Fibroblast of the aortic adventitia (primary cell): Measurements from ENCODE around the gene DCLRE1B. TPM values are rescaled to one million over a fixed set of nuclear protein-coding genes. Genes with fewer than 3 reads are reported as not detected.
A peak's percentile ranks its signal among the peaks of the same experiment; 100 is the strongest.

Experiments used
- DNase-seq: peaks from one replicate; pipeline ENCODE4 v3.0.0-alpha.2; 2010; ENCODE audit warnings: low read depth
- H3K4me3 ChIP-seq: 2 replicates; pipeline ENCODE4 v1.5.1; 2011; ENCODE audit warnings: low read depth, mild to moderate bottlenecking, control low read depth, low read length, moderate library complexity
- total RNA-seq: library from RNA; depleted of rRNA; stranded (reverse); fragments of >200 nt; gene quantifications from 2 replicates; pipeline ENCODE4 v1.2.3, GENCODE V29; 2012; ENCODE audit warnings: low replicate concordance
- TF ChIP-seq, protein P1 (sequence below): IDR thresholded peaks from 2 replicates; pipeline ENCODE4 v1.5.1; 2011; ENCODE audit warnings: mild to moderate bottlenecking, low read length, control low read depth, inconsistent platforms; ENCODE audit not compliant: insufficient read depth

DCLRE1B gene
- total RNA-seq, 1 donor = 14.1 TPM

DNA sequence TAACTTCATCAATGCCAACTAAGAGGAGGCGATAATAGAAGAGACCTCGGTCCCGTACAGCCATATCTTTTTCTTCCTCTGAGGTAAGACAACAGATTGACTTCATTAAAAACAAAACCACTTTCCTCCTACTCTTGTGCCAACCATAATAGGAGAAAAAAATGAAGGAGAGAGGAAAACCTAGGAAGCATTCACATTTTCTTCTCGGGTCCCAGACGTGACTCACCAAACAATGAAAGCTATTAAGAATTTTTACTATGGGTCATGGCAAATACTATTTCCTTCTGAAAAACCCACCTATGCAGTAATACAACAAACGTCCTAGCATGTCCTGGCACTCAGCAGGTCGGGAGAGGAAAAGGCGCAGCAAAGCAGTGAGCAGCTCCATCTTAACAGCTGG lies 9.2 kb upstream of the DCLRE1B start:
- DNase-seq = peak; percentile 22
- TF ChIP-seq, protein P1, sequence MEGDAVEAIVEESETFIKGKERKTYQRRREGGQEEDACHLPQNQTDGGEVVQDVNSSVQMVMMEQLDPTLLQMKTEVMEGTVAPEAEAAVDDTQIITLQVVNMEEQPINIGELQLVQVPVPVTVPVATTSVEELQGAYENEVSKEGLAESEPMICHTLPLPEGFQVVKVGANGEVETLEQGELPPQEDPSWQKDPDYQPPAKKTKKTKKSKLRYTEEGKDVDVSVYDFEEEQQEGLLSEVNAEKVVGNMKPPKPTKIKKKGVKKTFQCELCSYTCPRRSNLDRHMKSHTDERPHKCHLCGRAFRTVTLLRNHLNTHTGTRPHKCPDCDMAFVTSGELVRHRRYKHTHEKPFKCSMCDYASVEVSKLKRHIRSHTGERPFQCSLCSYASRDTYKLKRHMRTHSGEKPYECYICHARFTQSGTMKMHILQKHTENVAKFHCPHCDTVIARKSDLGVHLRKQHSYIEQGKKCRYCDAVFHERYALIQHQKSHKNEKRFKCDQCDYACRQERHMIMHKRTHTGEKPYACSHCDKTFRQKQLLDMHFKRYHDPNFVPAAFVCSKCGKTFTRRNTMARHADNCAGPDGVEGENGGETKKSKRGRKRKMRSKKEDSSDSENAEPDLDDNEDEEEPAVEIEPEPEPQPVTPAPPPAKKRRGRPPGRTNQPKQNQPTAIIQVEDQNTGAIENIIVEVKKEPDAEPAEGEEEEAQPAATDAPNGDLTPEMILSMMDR = no peak
- no peak overlapping the region for H3K4me3 ChIP-seq

DNA sequence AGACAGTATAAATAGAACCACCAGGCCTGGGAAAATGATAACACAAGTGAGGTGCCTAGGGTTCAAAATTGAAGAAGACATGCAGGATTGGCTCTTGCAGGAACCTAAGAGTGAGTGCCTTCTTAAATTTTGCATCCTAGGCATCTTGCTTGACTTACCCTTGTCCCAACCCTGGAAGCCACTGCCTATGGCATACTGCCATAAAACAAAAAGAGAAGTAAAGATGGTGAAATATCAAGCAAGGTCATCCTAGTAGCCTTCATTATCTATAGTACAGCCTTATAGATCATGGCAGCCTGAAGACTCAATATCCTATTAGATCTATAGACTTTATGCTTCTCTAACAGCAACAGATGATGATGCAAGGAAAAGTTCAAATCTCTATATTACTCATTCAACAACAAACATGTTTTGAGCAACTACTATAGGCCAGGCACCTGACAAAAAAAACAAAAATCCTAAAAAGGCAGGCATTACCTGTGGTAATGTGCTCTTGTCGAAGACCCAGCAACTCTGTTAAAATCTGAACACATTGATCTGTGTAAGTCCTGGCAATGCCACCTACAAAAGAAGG lies 6.8 kb upstream of the DCLRE1B start:
- DNase-seq = no peak
- H3K4me3 ChIP-seq = no peak overlapping the region
- TF ChIP-seq, protein P1 = no peak

DNA sequence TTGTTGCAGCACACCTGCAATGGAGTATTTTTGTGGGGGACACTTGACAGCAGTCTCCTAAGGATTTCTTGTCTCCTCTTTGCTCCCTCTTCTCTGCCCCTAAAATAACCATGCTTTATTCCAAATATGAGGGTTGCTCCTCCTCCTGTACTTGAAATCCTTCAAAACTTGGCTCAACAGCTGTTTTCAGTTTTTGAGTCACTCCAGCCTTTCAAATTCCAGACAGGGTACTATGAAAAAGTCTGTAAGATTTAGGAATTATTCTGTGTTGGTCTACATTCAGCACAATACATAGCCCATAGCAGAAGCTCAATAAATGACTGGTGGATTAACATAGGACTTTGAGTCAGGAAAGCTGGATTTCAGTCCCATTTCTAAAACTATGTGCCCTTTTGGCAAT lies 6.0 kb upstream of the DCLRE1B start:
- peak; percentile 49 for DNase-seq
- TF ChIP-seq, protein P1 = no peak

DNA sequence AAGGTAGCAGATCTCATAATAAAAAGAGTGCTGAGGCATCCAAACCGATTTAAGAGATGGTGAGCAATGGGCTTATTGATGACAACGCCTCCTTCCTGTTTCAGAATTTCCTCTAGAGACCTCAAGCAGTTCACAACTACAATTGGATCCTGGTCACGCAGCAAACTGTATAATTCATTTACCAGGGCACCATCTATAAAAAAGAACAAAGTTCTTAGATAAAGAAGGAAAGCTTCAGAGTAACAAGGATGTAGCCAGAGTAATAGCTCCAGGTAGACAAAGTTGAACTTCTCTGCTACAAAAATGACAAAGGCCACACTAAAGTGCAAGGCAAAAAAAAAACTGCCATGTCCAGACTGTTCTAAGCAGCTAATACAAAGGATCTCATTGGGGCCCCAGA lies 3.9 kb upstream of the DCLRE1B start:
- H3K4me3 ChIP-seq = no peak overlapping the region
- DNase-seq = no peak
- TF ChIP-seq, protein P1 = no peak

More for the DNA sequence above, 6.0 kb upstream of the DCLRE1B start:
- no peak overlapping the region for H3K4me3 ChIP-seq

DNA sequence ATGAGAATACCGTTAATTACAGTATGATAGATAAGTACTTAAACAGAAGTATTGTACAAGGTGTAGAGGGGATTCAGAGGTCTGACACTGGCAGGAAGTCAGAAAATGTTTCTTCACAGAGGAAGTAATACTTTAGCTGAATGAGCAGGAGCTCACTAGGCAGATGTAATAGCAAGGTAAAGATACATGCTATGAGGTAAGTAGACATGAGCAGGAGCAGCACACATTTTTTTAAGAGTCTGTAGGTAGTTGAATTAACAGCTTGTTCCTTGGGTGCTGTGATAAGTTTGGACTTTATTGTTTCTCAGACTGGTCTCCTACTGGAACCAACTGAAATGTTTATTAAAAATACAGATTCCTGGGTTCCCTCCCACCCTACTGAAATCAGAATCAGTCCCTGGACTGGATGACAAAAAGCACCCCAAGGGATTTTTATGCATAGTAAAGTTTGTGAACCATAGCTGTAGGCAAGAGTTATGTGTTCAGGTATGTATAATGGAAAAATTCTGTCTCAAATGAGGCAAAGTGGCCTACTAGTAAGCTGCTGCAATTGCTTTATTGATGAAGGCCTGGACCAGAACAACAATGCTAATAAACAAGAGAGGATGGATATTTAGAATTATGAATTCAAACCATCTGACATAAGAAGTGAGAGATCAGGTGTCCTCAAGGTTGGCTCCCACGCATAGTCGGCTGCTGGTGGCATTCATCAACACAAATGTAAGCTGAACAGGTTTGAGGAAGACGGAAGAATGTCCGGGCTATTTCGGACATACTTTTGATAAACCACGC lies 1.4 kb upstream of the DCLRE1B start:
- DNase-seq = peak; percentile 24
- TF ChIP-seq, protein P1 = no peak

DNA sequence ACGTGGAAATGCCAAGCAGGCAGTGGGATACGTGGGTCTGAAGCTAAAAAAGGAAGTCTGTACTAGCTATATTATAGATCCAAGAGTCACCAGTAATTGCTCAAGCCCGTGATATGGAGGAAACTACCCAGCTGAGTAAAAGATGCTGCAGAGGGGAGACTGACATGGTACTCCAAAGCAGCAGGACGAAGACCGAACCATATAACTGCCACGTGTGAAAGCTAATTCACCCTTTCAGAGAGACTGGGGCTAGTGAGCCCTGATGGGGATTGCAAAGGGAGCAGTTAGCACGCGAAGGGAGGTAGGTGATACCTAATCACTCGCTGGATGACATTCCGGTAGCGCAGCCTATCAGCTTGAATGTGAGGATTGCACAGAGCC lies 843 bp upstream of the DCLRE1B start:
- no peak for DNase-seq
- TF ChIP-seq, protein P1 = no peak
- H3K4me3 ChIP-seq = peak overlapping the region; percentile 96

More for the DNA sequence above, 1.4 kb upstream of the DCLRE1B start:
- H3K4me3 ChIP-seq = peak overlapping the region; percentile 96

DNA sequence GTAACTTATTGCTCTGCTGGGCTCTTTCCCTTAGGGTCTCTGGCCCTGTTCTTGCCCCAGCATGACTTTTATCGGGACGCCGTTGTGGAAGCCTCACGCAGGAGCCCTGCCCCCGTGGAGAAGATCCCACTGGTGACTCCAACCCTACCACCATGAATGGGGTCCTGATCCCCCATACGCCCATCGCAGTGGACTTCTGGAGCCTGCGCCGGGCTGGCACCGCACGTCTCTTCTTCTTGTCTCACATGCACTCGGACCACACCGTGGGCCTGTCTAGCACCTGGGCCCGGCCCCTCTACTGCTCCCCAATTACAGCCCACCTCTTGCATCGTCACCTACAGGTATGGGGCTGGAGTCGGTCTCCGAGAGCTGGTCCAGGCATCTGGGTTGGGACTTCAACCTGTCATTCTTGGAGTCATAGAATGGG lies 322 bp downstream of the DCLRE1B start:
- peak overlapping the region; percentile 97 for H3K4me3 ChIP-seq
- DNase-seq = peak; percentile 8
- TF ChIP-seq, protein P1 = no peak
